HG03432 (cell line): ENCODE measurements around the gene CHRM2.

Source experiments
- ATAC-seq: cut with Tn5 transposase; IDR thresholded peaks from one replicate; pipeline ENCODE4 v1.9.1; 2021; ENCODE audit warnings: mild to moderate bottlenecking, moderate library complexity; ENCODE audit not compliant: unreplicated experiment

The CHRM2 gene

GRCh38 chr7:136891850-136892249, 23.4 kb downstream of the CHRM2 start:
- ATAC-seq, result no peak

- ATAC-seq, result no peak
Measured at GRCh38 chr7:136894789-136895188, 26.3 kb downstream of the CHRM2 start.

- ATAC-seq, result no peak
Measured at GRCh38 chr7:136897676-136898075, 29.2 kb downstream of the CHRM2 start.

GRCh38 chr7:136900005-136900404, 31.6 kb downstream of the CHRM2 start:
- no peak for ATAC-seq

- ATAC-seq, result no peak
Measured at GRCh38 chr7:136910771-136911170, 42.3 kb downstream of the CHRM2 start.

- no peak for ATAC-seq
Measured at GRCh38 chr7:136911344-136911743, 42.9 kb downstream of the CHRM2 start.

GRCh38 chr7:136912339-136912738, 43.9 kb downstream of the CHRM2 start:
- no peak for ATAC-seq

- no peak for ATAC-seq
Measured at GRCh38 chr7:136914016-136914415, 45.6 kb downstream of the CHRM2 start.

GRCh38 chr7:136919820-136920219, 51.4 kb downstream of the CHRM2 start:
- ATAC-seq, result no peak

- no peak for ATAC-seq
Measured at GRCh38 chr7:136923111-136923667, 54.7 kb downstream of the CHRM2 start.

- ATAC-seq, result no peak
Measured at GRCh38 chr7:136925044-136925443, 56.6 kb downstream of the CHRM2 start.

- no peak for ATAC-seq
Measured at GRCh38 chr7:136925556-136925955, 57.1 kb downstream of the CHRM2 start.

GRCh38 chr7:136931169-136931867, 62.9 kb downstream of the CHRM2 start:
- ATAC-seq, result no peak

GRCh38 chr7:136937436-136937835, 69.0 kb downstream of the CHRM2 start:
- ATAC-seq, result no peak

GRCh38 chr7:136938476-136938875, 70.0 kb downstream of the CHRM2 start:
- ATAC-seq, result no peak

- no peak for ATAC-seq
Measured at GRCh38 chr7:136940122-136940521, 71.7 kb downstream of the CHRM2 start.

- ATAC-seq, result no peak
Measured at GRCh38 chr7:136940917-136941316, 72.5 kb downstream of the CHRM2 start.

GRCh38 chr7:136941816-136942215, 73.4 kb downstream of the CHRM2 start:
- ATAC-seq, result no peak

- ATAC-seq, result no peak
Measured at GRCh38 chr7:136942401-136942800, 73.9 kb downstream of the CHRM2 start.

GRCh38 chr7:136942994-136943393, 74.5 kb downstream of the CHRM2 start:
- ATAC-seq, result no peak

- ATAC-seq, result no peak
Measured at GRCh38 chr7:136947347-136947746, 78.9 kb downstream of the CHRM2 start.

- no peak for ATAC-seq
Measured at GRCh38 chr7:136950331-136950730, 81.9 kb downstream of the CHRM2 start.

- no peak for ATAC-seq
Measured at GRCh38 chr7:136953386-136953785, 84.9 kb downstream of the CHRM2 start.
